HG03439 (cell line): Measurements from ENCODE around the gene KCNH6.

Source experiments
- ATAC-seq: cut with Tn5 transposase; IDR thresholded peaks from one replicate; pipeline ENCODE4 v1.9.1; 2021; ENCODE audit warnings: mild to moderate bottlenecking, moderate library complexity; ENCODE audit not compliant: unreplicated experiment

Gene KCNH6, protein sequence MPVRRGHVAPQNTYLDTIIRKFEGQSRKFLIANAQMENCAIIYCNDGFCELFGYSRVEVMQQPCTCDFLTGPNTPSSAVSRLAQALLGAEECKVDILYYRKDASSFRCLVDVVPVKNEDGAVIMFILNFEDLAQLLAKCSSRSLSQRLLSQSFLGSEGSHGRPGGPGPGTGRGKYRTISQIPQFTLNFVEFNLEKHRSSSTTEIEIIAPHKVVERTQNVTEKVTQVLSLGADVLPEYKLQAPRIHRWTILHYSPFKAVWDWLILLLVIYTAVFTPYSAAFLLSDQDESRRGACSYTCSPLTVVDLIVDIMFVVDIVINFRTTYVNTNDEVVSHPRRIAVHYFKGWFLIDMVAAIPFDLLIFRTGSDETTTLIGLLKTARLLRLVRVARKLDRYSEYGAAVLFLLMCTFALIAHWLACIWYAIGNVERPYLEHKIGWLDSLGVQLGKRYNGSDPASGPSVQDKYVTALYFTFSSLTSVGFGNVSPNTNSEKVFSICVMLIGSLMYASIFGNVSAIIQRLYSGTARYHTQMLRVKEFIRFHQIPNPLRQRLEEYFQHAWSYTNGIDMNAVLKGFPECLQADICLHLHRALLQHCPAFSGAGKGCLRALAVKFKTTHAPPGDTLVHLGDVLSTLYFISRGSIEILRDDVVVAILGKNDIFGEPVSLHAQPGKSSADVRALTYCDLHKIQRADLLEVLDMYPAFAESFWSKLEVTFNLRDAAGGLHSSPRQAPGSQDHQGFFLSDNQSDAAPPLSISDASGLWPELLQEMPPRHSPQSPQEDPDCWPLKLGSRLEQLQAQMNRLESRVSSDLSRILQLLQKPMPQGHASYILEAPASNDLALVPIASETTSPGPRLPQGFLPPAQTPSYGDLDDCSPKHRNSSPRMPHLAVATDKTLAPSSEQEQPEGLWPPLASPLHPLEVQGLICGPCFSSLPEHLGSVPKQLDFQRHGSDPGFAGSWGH

DNA sequence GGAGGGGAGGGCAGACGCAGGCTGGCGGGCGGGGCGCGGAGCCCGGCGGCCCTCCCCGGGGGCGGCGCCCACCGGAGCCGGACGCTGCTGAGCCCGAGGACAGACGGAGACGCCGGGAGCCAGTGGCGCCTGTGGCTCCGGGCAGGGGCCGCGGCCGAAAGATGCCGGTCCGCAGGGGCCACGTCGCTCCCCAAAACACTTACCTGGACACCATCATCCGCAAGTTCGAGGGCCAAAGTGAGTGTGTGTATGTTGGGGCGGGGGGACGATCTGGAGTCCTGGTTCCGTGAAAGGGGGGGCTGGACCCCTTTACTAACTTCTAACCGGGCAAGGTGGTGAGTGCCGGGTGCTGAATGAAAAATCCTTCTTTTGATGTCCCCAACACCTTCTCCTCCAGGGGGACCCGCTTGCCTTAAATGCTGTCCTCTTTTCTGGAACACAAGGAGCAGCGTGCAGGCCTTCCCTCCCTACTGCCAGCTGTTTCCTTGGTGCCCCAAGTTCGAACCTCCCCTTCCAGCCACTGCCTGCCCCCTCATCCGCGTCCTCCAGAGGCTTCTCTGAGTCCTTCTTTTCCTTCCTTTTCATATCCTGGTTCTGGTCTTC is at the start of gene KCNH6:
KCNH6 (plus strand) TSS at position 106 of the 603 bp plus-strand sequence; CDS start at position 162, 56 bp downstream.
- ATAC-seq: no peak

DNA sequence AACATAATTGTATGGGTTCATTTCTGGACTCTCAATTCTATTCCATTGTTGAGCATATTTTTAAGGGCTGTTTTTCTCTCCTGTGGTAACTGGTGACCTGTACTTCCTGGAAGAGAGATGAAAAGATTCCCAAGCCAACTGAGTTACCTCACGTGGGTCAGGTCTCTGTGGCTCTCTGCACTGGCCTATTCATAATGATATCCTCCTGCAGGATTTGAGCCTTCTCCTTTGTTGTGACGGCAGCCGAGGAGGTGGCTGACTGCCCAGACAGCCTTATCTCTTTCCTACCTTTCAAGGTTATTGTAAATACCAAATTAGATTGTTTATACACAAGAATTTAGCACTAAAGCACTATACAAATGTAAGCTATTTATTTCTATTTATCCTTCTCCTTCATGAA is 49.0 kb upstream of the KCNH6 start:
- ATAC-seq: no peak

DNA sequence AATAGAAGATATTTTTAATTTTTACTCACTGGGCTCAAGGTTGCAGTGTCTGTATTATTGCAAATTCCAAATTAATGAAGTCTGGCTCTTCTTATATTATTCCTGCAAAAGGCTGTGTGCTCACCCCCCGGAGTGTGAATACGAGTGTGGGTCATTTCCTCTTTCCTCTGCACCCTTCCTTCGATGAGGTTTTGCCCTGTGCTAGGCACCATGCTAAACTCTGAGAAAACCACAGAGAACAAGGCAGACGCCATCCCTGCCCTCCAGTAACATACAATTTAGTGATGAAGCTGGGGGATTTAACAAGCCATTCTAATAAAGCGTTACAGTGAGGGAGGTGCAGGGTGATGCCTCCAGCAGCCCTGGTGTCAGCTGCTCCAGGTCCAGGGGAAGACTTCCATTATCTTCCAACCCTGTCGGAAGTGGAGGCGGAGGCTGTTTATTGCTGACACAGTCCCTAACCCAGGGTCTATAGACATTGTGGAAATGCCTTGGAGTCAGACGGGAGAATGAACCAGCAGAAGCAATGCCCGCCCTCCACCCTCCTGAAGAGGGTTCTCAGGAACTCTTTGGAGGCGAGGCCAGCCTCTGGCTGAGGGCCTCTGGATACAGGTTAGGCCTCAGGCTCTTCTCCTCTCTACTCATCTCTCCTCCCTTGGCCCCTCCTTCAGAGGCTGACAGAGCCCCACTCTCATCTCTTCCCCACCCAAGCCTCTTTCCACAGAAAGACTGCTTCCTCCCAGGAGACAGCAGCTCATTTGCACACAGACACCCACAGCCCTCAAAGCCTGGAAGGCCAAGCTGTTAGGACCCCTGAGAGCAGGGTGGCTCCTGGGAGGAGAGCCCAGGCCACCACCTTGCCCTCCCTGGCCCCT is 48.3 kb upstream of the KCNH6 start:
- ATAC-seq: no peak

DNA sequence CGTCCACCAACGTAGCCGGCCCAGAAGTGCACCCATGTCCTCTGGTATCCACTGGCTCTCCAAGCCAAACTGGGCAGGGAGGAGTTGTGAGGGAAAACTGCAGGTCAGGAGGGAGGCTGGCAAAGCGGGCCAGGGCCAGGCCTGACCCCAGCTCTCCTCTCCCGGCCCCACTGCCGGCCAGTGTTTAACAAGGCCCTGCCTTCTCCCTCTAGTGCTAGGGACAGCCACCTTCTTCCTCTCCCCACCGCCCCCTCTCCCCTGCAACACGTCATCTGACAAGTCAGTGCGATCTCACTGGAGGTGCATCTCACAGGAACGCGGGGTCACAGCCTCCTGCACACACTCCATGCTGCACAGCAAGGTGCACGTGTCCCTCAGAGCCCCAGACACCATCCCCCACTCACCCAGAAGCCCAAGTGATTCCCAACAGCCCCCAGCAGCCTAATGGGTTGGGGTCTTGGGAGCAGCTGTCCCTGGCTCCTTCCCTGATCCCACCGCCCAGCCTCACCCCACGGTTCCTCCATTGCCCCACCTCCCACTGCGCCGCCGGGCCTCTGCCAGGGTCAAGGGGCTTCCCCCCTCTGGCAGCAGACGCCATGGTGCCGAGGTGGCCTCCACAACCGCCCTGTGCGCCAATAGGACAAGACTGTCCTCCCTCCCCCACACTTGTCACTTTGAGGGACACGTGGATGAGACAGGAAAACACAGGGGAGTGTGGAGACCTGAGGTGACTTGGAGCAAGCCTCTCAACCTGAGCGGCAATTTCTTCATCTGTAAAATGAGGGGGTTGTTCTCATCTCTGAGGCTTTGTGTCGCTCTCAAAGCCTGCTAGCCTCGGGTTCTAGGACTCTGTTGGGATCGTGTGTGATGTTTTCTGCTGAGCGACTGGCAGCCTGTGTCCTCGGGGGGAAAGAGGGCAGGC is 47.4 kb upstream of the KCNH6 start:
- ATAC-seq: no peak

DNA sequence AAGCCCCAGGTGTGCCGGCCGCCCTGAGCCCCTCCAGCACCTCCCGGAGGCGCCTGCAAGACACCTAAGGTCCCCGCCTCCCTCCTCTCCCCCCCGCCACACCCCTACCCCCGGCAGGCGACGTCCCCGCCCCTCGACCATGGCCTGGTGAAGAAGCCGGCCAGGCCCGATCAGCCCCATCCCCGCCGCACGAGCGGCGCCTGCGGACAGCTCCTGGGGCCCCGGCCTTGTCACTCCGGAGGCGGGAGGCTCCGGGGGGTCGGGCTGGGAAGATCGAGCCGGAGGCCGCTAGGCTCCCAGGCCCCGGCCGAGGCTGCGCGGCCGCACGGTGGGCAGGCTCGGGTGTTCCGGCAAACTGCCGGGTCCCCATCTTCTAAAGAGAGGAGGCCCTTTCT is 46.7 kb upstream of the KCNH6 start:
- no peak for ATAC-seq

DNA sequence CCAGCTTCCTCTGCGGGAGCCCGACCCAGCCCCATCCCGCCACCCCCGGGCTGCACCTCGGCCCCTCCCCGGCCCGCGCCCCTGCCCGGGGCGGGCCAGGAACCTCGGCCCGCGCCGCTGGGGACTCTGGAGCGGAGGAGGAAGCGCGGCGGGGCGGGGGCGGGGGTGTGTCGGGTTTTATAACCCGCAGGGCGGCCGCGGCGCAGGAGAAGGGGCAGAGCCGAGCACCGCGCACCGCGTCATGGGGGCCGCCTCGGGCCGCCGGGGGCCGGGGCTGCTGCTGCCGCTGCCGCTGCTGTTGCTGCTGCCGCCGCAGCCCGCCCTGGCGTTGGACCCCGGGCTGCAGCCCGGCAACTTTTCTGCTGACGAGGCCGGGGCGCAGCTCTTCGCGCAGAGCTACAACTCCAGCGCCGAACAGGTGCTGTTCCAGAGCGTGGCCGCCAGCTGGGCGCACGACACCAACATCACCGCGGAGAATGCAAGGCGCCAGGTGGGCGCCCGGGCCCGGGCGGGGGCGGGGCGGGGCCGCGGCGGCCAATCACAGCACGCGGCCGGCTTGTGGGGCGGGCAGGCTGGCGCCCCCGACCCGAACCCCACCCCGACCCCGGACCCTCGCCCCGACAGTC is 46.2 kb upstream of the KCNH6 start, which contains the start of gene ACE:
ACE (plus strand) TSS at position 208 of the 626 bp plus-strand sequence; CDS start at position 242, 34 bp downstream.
- no peak for ATAC-seq

DNA sequence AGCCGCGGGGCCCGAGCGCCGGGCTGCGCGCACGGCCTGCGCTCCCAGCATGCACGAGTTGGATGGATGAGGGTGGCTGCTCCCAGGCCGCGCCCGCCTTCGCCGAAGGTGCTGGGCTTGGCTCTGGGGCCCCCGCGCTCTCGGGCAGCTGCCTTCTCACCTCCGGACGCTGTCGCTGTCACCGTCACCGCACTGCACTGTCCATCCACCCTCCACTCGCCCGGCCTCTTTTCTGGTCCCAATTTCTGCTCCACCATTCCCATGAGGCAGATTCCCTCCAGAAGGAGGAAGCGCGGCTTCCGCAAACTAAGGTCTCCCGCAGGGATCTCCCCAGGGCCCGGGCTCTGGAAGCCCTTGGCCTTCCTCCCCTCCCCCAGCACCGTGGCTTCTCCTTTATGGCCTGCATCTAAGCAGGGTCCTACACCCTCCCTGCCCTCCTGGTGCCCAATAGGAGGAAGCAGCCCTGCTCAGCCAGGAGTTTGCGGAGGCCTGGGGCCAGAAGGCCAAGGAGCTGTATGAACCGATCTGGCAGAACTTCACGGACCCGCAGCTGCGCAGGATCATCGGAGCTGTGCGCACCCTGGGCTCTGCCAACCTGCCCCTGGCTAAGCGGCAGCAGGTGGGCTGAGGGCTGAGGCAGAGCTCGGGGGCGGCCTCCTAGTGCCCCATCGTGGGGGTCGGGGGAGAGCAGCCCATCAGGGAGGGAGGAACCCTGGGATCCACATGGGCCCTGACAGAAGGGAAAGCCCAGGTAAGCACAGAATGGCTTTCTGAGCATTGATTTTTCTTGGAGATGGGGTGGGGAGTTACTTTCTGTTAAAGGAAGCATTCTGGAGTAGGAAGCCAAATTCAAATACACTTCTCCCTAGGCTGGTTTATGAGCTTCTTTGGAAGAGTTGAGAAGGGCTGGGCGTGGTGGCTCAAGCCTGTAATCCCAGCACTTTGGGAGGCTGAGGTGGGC is 45.4 kb upstream of the KCNH6 start:
- ATAC-seq: no peak

DNA sequence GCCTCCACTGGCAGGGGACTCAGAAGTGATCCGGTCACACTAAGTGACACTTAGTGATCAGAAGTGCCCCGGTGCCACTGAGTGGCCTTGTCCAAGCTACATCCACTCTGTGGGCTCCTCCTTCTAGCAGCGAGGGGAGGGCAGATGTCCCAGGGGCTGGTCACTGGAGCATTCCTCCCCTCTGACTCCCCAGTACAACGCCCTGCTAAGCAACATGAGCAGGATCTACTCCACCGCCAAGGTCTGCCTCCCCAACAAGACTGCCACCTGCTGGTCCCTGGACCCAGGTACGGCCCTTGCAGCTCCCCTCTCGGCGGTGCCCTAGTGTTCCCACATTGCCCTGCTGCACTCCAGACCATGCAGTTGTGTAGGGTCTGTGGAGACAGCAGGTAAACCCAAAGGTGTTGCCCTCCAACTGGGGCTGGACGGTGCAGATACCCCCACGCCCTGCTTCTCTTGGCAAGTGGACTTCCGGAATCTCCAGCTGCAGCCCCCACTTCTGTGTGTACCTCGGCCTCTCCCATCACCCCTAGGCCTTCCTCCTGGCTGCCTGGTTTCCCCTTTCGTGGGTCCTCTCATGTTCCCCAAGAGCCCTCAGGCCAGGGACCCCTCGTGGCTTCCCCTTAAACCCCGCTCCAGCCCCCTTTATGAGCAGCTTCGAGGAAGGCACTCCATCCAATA is 44.2 kb upstream of the KCNH6 start:
- no peak for ATAC-seq

DNA sequence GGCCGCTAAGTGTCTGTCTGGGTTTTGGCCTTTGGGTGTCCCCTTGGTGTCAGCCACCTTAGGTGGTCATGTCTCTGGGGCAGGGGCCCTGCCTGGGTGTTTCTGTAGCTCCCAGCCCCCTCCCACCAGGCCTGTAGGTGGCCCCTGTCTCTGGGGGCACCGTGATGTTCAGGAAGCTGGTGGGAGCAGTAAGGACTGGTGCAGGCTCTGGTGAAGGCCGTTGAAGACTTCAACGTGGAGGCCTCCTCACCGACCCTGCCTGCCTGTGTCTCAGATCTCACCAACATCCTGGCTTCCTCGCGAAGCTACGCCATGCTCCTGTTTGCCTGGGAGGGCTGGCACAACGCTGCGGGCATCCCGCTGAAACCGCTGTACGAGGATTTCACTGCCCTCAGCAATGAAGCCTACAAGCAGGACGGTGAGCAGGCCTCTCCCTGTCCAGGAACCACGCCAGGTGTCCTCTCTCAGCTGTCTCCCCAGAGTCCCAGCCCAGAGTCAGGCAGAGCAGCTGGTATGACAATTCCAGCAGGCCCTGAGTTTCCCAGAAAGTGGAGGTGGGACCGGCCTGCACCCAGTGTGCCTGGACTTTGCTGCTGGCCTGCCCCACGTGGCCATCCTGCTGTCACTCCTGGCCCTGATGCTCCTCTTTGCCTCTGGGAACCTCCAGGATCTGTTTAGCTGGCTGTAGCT is 43.5 kb upstream of the KCNH6 start:
- ATAC-seq: no peak

DNA sequence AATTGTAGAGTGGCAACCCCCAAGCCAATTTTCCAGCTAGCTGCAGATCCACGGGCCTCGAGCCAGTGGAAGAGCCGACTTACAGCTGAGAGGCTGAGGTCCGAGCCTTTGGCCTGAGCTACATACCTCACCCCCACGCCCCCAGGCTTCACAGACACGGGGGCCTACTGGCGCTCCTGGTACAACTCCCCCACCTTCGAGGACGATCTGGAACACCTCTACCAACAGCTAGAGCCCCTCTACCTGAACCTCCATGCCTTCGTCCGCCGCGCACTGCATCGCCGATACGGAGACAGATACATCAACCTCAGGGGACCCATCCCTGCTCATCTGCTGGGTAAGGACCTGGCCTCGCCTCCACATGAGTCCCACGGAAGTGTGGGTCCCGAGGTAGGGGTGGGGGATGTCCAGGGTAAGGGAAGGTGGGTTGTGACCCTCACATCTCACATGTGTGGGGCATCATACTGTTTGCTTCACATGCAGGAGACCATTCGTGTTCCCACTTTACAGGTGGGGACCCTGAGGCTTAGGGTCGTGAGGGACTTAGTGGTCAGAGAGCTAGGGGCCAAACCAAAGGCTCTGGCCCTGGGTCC is 42.9 kb upstream of the KCNH6 start:
- no peak for ATAC-seq

DNA sequence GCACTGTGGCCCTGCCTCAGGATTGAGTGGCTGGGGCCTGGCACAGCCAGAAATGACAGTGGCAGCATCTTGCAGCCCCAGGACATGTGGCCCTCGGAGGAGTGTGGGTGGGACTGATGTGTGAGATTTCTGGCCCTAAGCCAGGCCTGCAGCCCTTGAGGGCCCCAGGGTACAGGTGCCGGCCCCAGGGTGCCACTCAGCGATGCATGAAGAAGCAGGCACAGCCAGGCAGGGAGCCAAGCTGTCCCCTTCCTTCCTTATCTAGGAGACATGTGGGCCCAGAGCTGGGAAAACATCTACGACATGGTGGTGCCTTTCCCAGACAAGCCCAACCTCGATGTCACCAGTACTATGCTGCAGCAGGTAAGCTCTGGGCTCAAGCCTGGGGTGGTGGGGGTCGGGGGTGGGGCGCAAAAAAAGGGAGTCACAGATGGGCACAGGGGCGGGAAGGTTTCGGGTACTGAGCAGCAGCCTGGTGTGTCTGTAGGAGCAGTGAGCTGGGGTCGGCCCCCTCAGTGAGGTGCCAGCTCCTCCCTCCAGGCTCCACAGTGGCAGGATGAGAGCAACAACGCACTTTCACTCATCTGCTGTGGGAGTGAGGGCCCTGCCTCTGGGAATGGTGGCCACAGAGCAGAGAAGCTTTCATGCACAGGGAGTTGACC is 42.2 kb upstream of the KCNH6 start:
- no peak for ATAC-seq

DNA sequence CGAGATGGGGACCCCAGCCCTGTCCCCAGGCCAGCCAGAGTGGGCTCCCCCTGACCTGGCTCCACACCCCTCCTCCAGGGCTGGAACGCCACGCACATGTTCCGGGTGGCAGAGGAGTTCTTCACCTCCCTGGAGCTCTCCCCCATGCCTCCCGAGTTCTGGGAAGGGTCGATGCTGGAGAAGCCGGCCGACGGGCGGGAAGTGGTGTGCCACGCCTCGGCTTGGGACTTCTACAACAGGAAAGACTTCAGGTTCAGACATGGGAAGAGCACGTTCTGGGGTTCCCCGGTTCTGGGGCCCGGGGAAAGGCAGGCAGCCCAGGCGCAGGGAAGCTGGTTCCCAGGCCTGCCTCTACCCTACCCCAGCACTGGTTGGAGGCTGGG is 41.7 kb upstream of the KCNH6 start:
- no peak for ATAC-seq

DNA sequence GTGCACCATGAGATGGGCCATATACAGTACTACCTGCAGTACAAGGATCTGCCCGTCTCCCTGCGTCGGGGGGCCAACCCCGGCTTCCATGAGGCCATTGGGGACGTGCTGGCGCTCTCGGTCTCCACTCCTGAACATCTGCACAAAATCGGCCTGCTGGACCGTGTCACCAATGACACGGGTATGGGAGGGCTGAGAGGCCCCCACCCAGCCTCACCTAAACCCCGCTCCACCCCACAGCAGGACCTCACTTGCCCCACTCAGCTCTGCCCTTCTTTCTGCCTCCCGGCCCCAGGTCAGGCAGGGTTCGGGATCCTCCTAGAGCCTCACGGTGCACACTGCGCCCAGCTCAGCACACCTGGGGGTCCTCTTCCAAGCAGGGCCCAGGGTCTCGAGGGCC is 40.6 kb upstream of the KCNH6 start:
- no peak for ATAC-seq

DNA sequence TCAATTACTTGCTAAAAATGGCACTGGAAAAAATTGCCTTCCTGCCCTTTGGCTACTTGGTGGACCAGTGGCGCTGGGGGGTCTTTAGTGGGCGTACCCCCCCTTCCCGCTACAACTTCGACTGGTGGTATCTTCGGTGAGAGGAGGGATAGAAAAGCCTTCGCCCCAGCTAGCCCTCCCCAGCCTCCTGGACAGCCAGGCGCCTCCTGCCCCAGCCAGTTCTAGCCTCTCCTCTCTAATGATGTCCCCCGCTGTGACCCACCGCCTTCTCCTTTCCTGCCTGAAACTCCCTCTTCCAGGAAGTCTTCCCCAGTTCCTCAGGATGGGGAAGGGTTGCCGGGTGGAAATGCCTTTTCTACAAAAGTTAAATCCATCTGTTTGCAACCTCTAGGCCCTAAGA is 40.1 kb upstream of the KCNH6 start:
- ATAC-seq: no peak

DNA sequence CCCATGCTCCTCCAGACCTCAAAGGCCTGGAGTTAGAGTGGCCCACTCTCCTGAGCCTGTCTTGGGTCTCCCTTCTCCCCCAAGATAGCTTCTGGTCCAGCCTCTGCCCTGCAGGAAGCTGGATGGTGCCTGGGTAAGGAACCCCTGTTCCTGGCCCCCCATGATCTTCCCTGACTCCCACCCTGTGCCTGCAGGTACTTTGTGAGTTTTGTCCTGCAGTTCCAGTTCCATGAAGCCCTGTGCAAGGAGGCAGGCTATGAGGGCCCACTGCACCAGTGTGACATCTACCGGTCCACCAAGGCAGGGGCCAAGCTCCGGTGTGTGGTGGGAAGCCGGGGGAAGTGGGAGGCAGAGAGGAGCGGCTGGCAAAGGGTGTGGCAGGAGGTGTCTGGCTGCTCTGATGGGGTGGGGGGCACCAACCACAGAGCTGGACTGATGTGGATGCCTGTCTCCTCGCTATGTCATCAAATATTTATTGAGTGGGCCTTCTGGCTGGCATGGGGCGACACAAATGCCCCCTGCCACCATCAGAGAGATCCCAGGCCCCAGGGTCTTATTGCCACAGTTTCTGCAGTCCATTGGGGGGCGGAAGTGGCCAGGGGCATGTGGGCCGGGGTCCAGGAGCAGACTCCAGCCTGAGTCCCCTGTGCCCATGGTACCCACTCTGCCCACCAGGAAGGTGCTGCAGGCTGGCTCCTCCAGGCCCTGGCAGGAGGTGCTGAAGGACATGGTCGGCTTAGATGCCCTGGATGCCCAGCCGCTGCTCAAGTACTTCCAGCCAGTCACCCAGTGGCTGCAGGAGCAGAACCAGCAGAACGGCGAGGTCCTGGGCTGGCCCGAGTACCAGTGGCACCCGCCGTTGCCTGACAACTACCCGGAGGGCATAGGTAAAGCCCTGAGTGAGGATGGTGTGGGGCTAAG is 39.2 kb upstream of the KCNH6 start:
- no peak for ATAC-seq
